ENCODE data around the gene MPG.

Gene MPG

GRCh38 chr16:66309-67182 lies 11.5 kb upstream of the MPG start:
- no peak for DNase-seq

DNA sequence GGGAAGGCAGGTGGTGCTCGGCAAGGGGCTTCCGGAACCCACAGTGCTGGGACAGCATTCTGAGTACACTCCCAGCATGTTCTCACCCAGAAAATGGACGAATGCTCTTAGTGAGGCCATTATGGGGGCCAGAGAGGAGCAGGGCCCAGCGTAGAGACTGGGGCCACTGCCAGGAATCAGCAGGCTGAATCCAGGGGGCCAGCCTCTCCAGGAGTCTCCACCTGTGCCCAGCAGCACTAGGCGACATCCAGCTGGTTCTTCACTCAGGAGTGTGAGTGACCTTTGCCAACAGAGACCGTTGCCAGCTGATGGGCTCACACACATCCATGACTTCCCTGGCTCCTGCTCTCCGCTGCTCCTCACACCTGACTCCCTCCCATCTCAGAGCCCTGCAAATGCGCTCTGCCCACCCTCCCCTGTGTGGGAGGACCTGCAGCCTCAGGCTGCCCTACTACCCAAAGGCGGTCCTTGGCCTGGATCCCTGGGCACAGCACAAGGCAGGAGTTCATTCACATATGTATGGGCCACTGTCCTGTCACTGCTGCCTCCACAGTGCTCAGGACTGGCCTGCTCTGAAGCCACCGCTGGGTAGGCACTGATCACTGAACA lies 10.7 kb upstream of the MPG start:
- no peak for DNase-seq

DNA sequence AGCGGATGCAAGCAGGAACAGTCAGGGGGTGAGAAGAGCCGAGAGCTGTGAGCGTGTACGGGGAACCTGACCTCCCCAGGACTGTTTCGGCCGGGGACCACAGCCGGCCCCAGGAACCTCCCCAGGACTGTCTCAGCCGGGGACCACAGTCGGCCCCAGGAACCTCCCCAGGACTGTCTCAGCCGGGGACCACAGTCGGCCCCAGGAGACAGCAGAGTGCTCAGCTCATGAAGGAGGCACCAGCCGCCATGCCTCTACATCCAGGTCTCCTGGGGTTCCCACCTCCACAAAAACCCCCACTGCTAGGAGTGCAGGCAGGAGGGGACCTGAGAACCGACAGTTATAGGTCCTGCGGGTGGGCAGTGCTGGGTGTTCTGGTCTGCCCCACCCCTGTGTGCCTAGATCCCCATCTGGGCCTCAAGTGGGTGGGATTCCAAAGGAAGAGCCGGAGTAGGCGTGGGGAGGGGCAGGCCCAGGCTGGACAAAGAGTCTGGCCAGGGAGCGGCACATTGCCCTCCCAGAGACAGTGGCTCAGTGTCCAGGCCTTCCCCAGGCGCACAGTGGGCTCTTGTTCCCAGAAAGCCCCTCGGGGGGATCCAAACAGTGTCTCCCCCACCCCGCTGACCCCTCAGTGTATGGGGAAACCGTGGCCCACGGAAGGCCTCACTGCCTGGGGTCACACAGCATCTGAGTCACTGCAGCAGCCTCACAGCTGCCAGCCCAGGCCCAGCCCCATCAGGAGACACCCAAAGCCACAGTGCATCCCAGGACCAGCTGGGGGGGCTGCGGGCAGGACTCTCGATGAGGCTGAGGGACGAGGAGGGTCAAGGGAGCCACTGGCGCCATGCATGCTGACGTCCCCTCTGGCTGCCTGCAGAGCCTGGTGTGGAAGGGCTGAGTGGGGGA lies 9.9 kb upstream of the MPG start:
- no peak for DNase-seq

GRCh38 chr16:69181-69580 lies 8.8 kb upstream of the MPG start:
- no peak for DNase-seq

DNA sequence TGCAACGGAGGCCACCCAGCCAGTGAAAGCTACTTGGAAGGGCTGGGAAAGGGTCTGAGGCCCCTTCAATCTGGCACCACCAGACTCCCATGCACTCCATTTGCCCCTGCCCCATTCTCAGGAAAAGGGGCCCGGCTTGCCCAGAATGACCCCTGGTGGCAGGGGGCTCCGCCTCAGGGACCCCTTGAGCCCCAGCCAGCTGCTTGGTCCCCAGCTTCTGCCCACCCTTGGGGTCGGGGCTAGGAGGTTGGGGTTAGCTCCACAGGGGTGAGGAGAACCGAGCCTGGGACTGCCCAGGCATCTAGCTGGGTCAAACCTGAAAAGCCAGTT lies 6.8 kb upstream of the MPG start:
- DNase-seq = no peak

DNA sequence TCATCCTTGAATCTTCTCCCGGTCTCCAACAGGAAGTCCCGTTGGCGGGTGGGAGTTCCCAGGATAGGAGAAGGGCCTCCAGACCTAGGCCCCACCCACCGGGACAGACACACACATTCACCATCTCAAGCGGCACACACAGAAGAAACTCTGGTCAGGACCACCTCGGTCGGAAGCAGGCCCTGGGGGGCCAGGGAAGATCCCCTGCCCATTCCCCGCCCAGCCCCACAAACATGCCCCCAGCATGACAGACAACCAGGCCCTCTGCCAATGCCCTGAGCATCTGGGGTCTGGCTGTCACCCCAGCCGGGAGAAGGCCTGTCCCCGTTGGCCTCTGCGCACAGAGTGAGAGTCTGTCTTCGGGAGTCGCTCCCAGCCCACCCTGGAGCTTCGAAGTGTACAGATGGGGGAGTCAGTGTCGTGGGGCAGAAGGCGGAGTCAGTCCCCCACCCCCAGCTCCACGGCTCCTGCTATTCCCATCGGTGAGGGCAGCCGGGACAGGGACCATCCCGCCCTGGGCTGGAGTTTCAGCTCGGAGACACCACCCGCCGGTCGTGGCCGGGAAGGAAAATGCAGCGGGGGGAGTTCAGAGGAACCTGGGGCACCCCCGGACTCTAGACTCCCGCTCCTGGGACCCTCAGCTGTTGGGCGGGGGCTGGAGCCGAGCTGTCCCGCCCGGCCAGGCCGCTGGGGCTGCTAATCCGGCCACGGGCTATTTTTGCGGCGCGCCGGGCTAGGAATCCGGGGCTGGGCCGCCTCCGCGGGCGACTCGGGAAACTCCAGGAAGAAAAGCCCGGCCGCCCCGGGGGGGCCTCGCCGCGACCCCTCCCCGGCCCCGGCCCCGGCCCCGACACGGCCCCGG lies 6.3 kb upstream of the MPG start:
- no peak for DNase-seq

- DNase-seq = no peak
These were observed 5.2 kb upstream of the MPG start, which contains the start of gene RHBDF1 for GRCh38 chr16:72561-73548. TSS of gene RHBDF1 (minus strand) at chr16:72631. CDS start at chr16:65015, 7,616 bp downstream.

DNA sequence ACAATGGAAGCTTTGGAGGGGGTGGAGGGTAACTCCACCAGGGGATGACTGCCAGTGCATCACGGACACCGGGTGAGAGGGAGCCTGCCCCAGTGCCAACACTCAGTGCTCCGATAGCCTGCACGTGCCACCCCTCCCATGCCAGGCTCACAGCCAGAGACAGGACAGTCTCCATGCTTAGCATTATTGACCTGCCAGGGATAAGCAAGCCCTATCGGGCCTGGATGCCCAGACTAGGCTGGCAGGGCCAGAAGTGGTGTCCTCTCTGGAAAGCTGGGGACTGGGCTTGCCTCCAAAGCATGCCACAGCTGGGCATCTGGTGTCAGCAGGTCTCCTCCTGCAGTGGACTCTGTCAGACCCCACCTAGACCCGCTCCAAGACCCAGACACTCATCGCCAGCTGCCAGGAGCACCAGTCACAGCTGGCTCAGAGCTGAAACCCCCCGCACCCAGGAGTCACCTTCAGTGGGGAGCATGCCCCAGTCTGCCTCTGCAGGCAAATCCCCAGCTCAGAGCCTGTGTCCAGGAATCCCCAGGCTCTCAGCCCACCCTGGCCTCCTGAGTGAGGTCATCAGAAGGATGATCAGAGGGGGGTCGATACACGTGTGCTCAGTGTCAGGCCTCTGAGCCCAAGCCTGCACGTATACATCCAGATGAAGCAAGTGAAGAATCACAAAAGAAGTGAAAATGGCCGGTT lies 3.8 kb upstream of the MPG start:
- DNase-seq = no peak

- DNase-seq = no peak
These were observed 3.2 kb upstream of the MPG start for GRCh38 chr16:74747-75334.

- DNase-seq = peak in 1 of 5 experiments; percentile 20
These were observed 2.2 kb upstream of the MPG start for GRCh38 chr16:75580-76501.

DNA sequence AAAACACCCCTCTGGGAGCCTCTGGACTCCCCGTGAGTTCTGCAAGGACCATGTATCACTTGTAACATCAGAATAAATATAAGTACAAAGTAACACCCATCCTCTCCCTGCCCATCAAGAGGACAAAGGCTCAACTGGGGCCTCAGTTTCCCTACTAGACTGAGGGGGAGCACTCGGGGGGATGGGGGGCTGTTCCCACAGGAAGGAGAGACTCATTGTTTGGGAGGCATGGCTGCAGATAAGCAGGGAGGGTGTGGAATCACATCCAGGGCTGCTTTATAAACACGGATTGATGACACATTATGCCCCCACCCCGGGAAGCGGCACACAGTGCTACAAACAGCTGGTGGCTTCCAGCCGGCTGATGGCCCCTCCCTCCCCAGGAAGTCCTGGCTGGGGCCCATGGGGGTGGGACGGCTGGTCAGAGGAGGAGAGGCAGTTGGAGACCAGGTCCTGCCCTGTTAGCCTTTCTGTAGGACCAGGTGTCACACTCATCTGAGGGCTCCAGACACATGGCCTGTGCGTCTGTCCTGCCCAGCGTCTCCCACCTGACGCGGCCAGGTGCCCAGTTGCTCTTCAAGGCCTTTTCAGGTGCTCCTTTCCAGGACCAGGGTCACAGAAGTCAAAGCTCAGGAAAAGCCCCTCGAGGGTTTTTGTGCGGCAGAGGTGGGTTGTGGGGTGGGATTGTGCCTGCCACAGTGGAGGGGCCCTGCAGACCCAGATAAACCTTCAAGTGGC lies 1.3 kb upstream of the MPG start:
- DNase-seq = no peak

DNA sequence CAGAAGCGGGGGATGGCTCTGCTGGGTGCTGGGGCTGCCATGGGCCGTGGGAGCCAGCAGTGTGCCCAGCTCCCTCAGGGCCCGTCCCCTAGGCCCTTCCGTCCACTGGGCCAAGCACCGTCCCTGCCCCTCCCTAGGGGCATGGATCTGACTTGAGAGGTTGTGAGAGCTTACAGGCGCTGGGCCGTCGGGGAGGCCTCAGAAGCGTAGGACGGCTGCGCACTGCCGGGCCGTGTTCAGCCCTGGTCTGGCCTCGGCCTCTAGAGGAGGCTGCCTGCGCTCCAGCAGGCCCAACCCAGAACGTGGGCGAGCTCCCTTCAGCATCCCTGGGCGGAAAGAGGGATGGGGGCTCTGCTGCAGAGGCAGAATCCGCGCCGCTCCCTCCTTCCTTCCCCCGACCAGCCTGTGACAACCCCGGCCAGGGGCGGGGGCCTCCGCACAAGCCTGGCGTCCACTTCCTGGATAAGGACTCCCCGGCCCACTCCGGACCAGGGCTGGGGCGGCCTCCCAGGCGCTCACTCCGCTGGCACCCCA lies 685 bp upstream of the MPG start:
- DNase-seq = peak in 2 of 5 experiments; percentile 18 to 48

GRCh38 chr16:78444-79150 lies 572 bp downstream of the MPG start:
- DNase-seq = peak in 1 of 5 experiments; percentile 44

DNA sequence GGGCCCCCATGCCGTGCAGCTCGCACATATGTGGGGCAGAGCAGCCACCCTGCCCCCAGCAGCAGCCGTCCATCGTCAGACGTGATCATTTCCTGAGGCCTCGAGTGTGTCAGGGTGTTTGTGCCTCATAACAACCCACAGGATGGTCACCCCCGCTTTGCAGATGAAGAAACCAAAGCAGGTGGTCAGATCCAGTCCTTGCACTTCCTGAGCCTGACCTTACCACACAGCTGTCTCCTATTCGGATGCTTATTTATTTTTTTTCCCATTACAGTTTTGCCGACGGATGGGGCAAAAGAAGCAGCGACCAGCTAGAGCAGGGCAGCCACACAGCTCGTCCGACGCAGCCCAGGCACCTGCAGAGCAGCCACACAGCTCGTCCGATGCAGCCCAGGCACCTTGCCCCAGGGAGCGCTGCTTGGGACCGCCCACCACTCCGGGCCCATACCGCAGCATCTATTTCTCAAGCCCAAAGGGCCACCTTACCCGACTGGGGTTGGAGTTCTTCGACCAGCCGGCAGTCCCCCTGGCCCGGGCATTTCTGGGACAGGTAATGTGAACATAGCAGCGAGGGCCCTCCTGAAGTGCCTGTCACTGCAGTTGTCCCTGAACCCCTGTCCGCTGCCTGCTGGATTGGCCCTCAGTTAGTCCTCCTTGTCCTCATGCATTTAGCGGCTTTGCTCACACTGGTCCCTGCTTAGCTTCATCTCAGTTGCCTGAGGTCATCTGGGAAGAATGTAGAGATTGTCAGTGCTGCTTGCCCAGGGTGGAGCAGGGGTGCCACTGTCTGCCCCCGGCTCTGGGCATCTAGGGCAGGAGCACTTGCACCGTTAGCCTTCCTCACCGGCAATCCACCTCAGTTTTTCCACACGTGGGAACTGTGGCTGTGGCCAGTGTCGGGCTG lies 1.4 kb downstream of the MPG start:
- no peak for DNase-seq

GRCh38 chr16:83060-83603 lies 5.1 kb downstream of the MPG start:
- DNase-seq = no peak

Measured in T-helper 2 cell (primary cell).